Smooth muscle cell (in vitro differentiated cells): ENCODE measurements around the gene CD101. TPM values are rescaled to one million over a fixed set of nuclear protein-coding genes. Genes with fewer than 3 reads are reported as not detected.

Experiments used
- DNase-seq: peaks from one replicate; lab custom pipeline; 2025; ENCODE audit not compliant: unreplicated experiment; lab: John Stamatoyannopoulos, UW
- H2AFZ ChIP-seq: fragments of 200-600 bp; sonication (generic); 2 replicates; pipeline ENCODE4 v1.6.0; 2016; ENCODE audit warnings: antibody characterized with exemption, low read depth, mild to moderate bottlenecking
- H3F3A ChIP-seq: fragments of 200-600 bp; sonication (generic); 2 replicates; pipeline ENCODE4 v1.6.0; 2017; ENCODE audit warnings: antibody characterized with exemption, low read depth
- H3K27ac ChIP-seq: fragments of 200-600 bp; sonication (generic); 2 replicates; pipeline ENCODE4 v1.5.1; 2016; ENCODE audit warnings: low read depth, mild to moderate bottlenecking
- H3K27me3 ChIP-seq: fragments of 200-600 bp; sonication (generic); 2 replicates; pipeline ENCODE4 v1.6.1; 2016; ENCODE audit warnings: low read depth, mild to moderate bottlenecking
- H3K36me3 ChIP-seq: fragments of 200-600 bp; sonication (generic); 2 replicates; pipeline ENCODE4 v1.5.1; 2016; ENCODE audit warnings: low read depth
- H3K4me1 ChIP-seq: fragments of 200-600 bp; sonication (generic); 2 replicates; pipeline ENCODE4 v1.5.1; 2016; ENCODE audit warnings: low read depth
- H3K4me2 ChIP-seq: fragments of 200-600 bp; sonication (generic); 2 replicates; pipeline ENCODE4 v1.6.0; 2016; ENCODE audit warnings: mild to moderate bottlenecking
- H3K4me3 ChIP-seq: fragments of 200-600 bp; sonication (generic); 2 replicates; pipeline ENCODE4 v1.5.1; 2016; ENCODE audit warnings: mild to moderate bottlenecking
- H3K79me2 ChIP-seq: fragments of 200-600 bp; sonication (generic); 2 replicates; pipeline ENCODE4 v1.6.0; 2016; ENCODE audit warnings: low read depth, mild to moderate bottlenecking
- H3K9ac ChIP-seq: fragments of 200-600 bp; sonication (generic); 2 replicates; pipeline ENCODE4 v1.6.0; 2016; ENCODE audit warnings: low read depth
- H3K9me3 ChIP-seq: fragments of 200-600 bp; sonication (generic); replicated peaks from 2 replicates; pipeline ENCODE4 v1.5.1; 2016; ENCODE audit warnings: low read depth
- H4K20me1 ChIP-seq: fragments of 200-600 bp; sonication (generic); 2 replicates; pipeline ENCODE4 v1.6.0; 2016; ENCODE audit warnings: low read depth
- WGBS: methylation state at CpG from one replicate; pipeline ENCODE4 v1.1.7; 2016; ENCODE audit warnings: low lambda C conversion rate; 5-methylcytosine and 5-hydroxymethylcytosine counted together
- polyA plus RNA-seq: library from polyadenylated mRNA; unstranded; fragments of >200 nt; fragmentation: Nextera tagmentation; extraction: Ambion mirVana; gene quantifications from 2 replicates; pipeline ENCODE4 v1.2.1, GENCODE V29; 2016
- total RNA-seq: library from RNA; depleted of rRNA; stranded (reverse); fragments of >200 nt; gene quantifications from 2 replicates; pipeline ENCODE4 v1.2.3, GENCODE V29; 2014
- TF ChIP-seq, protein P1 (sequence below): fragments of 200-600 bp; sonication (generic); IDR thresholded peaks from 2 replicates; pipeline ENCODE4 v1.5.1; 2017; ENCODE audit warnings: borderline replicate concordance, mild to moderate bottlenecking, antibody characterized with exemption; ENCODE audit not compliant: insufficient read depth, poor library complexity, severe bottlenecking

CD101 gene
- total and polyA plus RNA-seq, 2 experiments from 2014 or later, result 0.85 to 2.0 TPM

DNA sequence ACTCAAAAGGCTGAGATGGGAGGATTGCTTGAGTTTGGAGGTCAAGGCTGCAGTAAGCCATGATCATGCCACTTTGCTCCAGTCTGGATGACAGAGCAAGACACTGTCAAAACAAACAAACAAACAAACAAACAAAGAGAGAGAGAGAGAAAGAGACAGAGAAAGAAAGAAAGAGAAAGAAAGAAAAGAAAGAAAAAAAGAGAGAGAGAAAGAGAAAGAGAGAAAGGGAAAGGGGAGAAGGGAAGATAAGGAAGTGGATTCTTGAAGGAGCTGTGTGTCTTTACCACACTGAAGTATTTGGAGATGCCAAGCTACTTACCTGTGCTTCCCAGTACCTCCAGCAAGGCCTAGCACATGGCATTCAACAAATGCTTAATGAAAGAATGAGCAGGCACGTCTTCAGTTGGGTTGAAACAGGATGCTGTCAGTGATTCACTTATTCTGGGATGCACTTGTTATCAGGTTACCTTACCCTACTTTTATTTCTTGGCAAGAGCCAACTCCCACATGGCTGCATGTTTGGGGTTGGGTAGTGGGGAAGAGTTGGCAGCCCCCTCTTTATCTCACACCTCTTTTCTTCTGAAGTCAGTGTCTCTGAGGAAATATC, 28.8 kb downstream of the CD101 start:
- DNase-seq, result no peak
- no peaks in the 10 kb centered on the region for H3K4me1 ChIP-seq
- H3K27me3 ChIP-seq, result no peaks in the 10 kb centered on the region
- H4K20me1 ChIP-seq, result no peaks in the 10 kb centered on the region
- WGBS, result 81% methylated on average over 1 of the region's 1 CpG
- no peak overlapping the region for H3K27ac ChIP-seq
- H3F3A ChIP-seq, result no peaks in the 10 kb centered on the region
- H3K4me2 ChIP-seq, result no peak overlapping the region
- H3K4me3 ChIP-seq, result no peak overlapping the region
- H3K9me3 ChIP-seq, result no peaks in the 10 kb centered on the region
- no peaks in the 10 kb centered on the region for H3K36me3 ChIP-seq
- TF ChIP-seq, protein P1, sequence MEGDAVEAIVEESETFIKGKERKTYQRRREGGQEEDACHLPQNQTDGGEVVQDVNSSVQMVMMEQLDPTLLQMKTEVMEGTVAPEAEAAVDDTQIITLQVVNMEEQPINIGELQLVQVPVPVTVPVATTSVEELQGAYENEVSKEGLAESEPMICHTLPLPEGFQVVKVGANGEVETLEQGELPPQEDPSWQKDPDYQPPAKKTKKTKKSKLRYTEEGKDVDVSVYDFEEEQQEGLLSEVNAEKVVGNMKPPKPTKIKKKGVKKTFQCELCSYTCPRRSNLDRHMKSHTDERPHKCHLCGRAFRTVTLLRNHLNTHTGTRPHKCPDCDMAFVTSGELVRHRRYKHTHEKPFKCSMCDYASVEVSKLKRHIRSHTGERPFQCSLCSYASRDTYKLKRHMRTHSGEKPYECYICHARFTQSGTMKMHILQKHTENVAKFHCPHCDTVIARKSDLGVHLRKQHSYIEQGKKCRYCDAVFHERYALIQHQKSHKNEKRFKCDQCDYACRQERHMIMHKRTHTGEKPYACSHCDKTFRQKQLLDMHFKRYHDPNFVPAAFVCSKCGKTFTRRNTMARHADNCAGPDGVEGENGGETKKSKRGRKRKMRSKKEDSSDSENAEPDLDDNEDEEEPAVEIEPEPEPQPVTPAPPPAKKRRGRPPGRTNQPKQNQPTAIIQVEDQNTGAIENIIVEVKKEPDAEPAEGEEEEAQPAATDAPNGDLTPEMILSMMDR, result no peak
- H2AFZ ChIP-seq, result no peak overlapping the region
- no peaks in the 10 kb centered on the region for H3K79me2 ChIP-seq
- H3K9ac ChIP-seq, result no peak overlapping the region

DNA sequence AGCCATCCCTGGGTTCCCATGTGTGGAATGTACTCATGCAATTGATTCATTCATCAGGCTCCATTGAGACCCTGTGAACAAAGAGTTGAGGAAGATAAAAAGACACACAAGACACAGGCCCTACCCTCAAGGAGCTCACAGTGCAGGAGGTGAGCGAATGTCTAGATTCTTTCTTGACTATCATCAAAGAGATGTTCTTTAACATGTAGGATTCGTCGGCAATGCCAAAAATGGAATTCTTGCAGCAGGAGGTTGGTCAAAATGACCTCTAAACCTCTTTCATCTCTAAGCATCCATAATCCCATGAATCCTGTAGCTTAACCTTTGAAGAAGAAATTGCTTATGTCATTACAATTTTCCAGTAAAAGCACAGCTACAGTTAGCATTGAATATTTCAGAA, 30.7 kb downstream of the CD101 start:
- Histone ChIP-seq H2AFZ (no peak overlapping the region), H3K9me3 (no peaks in the 10 kb centered on the region), H3K4me3 (no peak overlapping the region), H3K36me3 (no peaks in the 10 kb centered on the region), H3K4me1 (no peaks in the 10 kb centered on the region), H3F3A (no peaks in the 10 kb centered on the region), H3K27me3 (no peaks in the 10 kb centered on the region), H4K20me1 (no peaks in the 10 kb centered on the region), H3K9ac (no peak overlapping the region), H3K27ac (no peak overlapping the region), H3K79me2 (no peaks in the 10 kb centered on the region), H3K4me2 (no peak overlapping the region)
- TF ChIP-seq, protein P1, result no peak
- DNase-seq, result no peak
- 64% methylated on average over 3 of the region's 3 CpGs for WGBS

DNA sequence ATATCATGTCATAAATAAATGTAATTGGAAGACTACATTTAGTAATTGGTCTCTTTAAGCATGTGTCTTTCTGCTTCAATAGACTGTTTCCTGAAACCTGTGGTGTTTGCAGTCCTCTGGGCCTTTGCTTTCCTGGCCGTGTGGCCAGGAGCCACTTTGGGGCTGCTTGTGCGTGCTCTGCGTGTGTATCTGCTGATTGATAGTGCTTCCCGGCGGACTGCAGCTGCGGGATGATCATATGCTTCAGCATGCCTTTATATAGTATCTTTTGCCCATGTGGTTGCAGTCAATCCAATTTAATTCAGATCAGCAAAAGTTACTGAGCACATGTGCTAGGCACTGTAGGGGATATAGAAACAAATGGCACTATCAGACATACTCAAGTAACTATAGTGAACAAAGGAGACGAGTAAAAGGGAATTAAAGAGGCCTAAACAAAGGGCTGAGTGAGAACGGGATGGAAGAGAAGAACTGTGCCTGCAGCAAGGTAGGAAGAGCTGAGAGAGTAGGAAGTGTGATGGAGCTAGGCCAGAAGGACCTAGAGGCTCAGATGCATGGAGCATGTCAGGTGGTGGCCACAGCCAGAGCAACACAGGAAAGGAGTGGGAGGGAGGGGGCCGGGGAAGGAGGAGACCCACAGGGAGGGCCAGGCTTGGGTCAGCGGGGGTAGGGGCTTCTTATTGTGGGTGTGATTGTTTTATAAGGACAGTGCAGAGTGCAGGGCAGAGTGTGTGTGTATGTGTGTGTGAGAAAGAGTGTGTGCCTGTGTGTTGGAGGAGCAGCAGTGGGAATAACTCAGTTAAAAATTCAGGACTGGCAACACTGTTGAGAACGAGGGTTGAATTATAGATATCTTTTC, 31.4 kb downstream of the CD101 start:
- DNase-seq, result no peak
- H3K9ac ChIP-seq, result no peak overlapping the region
- H3K4me3 ChIP-seq, result no peak overlapping the region
- no peak overlapping the region for H2AFZ ChIP-seq
- H4K20me1 ChIP-seq, result no peaks in the 10 kb centered on the region
- no peak overlapping the region for H3K27ac ChIP-seq
- TF ChIP-seq, protein P1, result no peak
- no peaks in the 10 kb centered on the region for H3K4me1 ChIP-seq
- H3F3A ChIP-seq, result no peaks in the 10 kb centered on the region
- no peaks in the 10 kb centered on the region for H3K36me3 ChIP-seq
- no peaks in the 10 kb centered on the region for H3K9me3 ChIP-seq
- 90% methylated on average over 9 of the region's 11 CpGs for WGBS
- no peaks in the 10 kb centered on the region for H3K79me2 ChIP-seq
- no peaks in the 10 kb centered on the region for H3K27me3 ChIP-seq
- no peak overlapping the region for H3K4me2 ChIP-seq
